IPS DF 6.9 (cell line): Measurements from ENCODE around the gene METRN.

Experiments used
- DNase-seq: peaks from one replicate; pipeline ENCODE4 v3.0.0-alpha.2; 2013; ENCODE audit warnings: low read depth, low spot score
- H3K27ac ChIP-seq: one replicate; pipeline ENCODE4 v1.5.1; 2013; ENCODE audit warnings: low read length, control low read depth
- H3K27me3 ChIP-seq: 2 replicates; pipeline ENCODE4 v1.6.1; 2013; ENCODE audit warnings: mild to moderate bottlenecking, low read length; ENCODE audit not compliant: control insufficient read depth, insufficient read depth
- H3K36me3 ChIP-seq: 2 replicates; pipeline ENCODE4 v1.6.1; 2013; ENCODE audit warnings: low read length; ENCODE audit not compliant: control insufficient read depth, insufficient read depth
- H3K4me1 ChIP-seq: 2 replicates; pipeline ENCODE4 v1.6.1; 2013; ENCODE audit warnings: low read length; ENCODE audit not compliant: control insufficient read depth, insufficient read depth
- H3K4me3 ChIP-seq: 2 replicates; pipeline ENCODE4 v1.5.1; 2013; ENCODE audit warnings: mild to moderate bottlenecking, low read length
- H3K9me3 ChIP-seq: 2 replicates; pipeline ENCODE4 v1.6.1; 2013; ENCODE audit warnings: low read length, inconsistent platforms; ENCODE audit not compliant: control insufficient read depth, insufficient read depth
- WGBS: extraction: QIAGEN DNeasy Blood & Tissue Kit; methylation state at CpG from one replicate; pipeline ENCODE4 v1.1.7; 2013; ENCODE audit warnings: mixed read lengths, missing lambda C conversion rate; ENCODE audit not compliant: insufficient read length, insufficient coverage; 5-methylcytosine and 5-hydroxymethylcytosine counted together

Gene METRN

DNA sequence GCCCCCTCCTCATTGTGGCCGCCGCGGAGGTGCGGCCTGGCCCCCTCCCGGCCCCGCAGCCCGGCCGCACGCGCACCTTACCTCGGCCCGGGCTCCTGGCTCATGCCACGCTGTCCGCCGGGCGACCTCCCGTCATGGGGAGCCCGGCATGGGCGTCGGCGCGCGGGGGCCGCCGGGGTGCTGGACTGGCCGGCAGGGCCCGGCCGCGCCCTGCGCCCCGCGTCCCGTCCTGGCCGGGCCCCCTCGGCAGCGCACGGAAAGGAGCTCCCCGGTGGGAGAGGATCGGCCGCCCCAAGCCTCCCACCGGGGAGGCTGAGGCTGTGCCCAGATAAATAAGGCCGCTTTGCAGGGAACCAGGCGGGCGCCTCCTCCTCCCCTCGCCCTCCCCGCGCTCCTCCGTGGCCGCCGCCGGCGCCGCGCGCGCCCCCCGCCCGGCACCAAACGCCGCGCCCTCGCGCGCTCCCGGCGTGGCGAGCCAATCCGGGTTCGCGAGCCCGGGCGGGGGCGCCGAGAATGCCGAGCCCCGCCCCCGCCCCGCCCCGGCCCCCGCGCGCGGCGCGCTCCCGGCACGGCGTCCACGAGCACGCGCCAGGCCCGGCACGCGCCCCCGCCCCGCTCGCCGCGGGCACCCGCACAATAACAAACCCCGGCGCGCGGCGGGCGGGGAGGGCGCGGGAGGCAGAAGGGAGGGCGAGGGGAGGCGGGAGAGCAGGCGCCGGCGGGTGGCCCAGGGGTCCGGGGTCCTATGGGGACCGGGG, 9.3 kb upstream of the METRN start, which contains the start of gene FBXL16:
Gene FBXL16 (minus strand): TSS at position 371 of the 758 bp plus-strand sequence. CDS start 8,396 bp downstream, outside the sequence.
- no peak for DNase-seq
- Histone ChIP-seq H3K9me3 (no peaks in the 10 kb centered on the region), H3K4me1 (peaks cover 6% of the 10 kb centered on the region; the same call in 1 of the 2 replicates), H3K4me3 (peak within 1 kb of the TSS; percentile 42; the same call in 1 of the 2 replicates), H3K27me3 (peaks cover 58% of the 10 kb centered on the region), H3K36me3 (no peaks in the 10 kb centered on the region), H3K27ac (no peak within 1 kb of the TSS)
- WGBS: no CpG with 5 or more reads among the region's 115 CpGs

DNA sequence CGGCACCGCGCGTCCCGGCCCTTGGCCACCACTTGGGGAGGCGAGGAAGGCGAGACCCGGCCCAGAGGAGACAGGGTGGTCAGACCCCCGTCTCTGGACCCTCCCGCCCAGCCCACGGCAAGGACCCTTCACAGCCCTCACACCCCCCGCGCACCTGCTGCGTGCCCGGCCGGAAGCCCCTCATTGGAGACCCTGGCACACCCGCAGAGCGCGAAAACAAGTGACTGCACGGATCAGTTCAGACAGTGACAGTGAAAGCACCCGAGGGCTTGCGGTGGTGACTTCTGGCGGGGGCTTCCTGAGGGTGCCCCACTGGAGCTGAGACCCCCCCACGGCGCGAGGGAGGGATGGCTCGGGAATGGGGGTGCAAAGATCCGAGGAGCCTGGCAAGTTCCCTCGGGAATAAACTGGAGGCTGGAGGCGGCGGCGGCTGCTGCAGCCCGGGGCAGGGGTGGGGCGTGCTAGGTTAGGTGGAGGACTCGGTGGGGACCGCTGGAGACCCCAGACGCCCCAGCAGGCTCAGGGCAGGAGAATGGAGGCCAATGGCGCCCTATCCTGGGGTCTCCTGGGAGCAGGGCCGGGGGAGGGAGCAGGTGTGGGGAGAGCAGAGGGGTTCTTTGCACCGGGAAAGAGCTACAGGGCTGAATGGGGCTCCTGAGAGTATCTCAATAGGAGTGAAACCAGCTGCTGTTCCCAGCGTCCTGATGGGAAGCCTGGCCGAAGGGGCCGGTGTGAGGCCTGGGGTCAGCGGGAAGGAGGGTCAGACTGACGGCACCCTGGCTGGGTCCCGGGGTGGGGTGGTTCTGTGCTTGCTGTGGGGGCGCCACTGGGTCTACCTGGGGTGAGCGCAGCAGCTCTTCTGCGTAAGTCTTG, 8.5 kb upstream of the METRN start:
- WGBS: no CpG with 5 or more reads among the region's 49 CpGs
- no peaks in the 10 kb centered on the region for H3K36me3 ChIP-seq
- H3K27ac ChIP-seq: no peak overlapping the region
- H3K9me3 ChIP-seq: no peaks in the 10 kb centered on the region
- peaks cover 6% of the 10 kb centered on the region; the same call in 1 of the 2 replicates for H3K4me1 ChIP-seq
- H3K4me3 ChIP-seq: peak overlapping the region; percentile 42; the same call in 1 of the 2 replicates
- peaks cover 53% of the 10 kb centered on the region for H3K27me3 ChIP-seq
- DNase-seq: no peak

DNA sequence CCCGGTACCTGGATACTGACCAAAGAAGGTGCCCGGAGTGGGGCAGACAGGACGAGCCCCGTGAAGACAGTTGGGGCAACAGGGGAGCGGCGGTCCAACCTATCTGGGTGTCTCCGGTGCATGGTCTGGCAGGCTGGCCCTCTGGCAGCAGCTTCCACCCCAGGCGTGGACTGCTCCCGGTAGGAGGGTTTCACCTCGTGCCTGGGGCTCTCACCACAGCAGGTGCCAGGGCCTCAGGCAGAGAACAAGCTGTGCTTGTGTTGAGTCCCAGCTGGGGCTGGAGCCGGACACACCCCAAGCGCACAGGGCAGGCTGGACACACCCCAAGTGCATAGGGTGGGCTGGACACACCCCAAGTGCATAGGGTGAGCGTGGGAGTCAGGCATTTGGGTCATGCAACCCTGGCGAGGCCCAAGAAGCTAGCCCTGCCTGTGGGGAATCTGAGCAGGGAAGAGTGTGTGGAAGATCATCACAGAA, 7.8 kb upstream of the METRN start:
- H3K27me3 ChIP-seq: peaks cover 46% of the 10 kb centered on the region
- H3K9me3 ChIP-seq: no peaks in the 10 kb centered on the region
- no peak overlapping the region; the same call in 1 of the 2 replicates for H3K4me3 ChIP-seq
- no CpG with 5 or more reads among the region's 14 CpGs for WGBS
- DNase-seq: no peak
- H3K36me3 ChIP-seq: no peaks in the 10 kb centered on the region
- H3K4me1 ChIP-seq: peaks cover 6% of the 10 kb centered on the region; the same call in 1 of the 2 replicates
- H3K27ac ChIP-seq: no peak overlapping the region

- no CpG with 5 or more reads among the region's 3 CpGs for WGBS
These were observed 6.9 kb upstream of the METRN start for GRCh38 chr16:708019-708418.

DNA sequence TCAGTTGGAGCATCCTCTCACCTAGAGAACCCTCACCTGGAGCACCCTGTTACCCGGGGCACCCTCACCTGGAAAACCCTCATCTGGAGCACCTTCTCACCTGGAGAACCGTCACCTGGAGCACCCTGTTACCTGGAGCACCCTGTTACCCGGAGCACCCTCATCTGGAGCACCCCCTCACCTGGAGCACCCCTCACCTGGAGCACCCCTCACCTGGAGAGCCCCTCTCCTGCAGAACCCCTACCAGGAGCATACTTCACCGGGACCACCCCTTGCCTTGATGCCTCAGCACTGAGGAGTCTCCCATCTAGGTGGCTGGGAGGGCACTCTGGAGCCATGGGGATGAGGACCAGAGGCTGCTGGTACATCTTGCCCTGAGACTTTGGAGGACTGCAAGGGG, 6.0 kb upstream of the METRN start:
- peaks cover 30% of the 10 kb centered on the region for H3K27me3 ChIP-seq
- peaks cover 6% of the 10 kb centered on the region; the same call in 1 of the 2 replicates for H3K4me1 ChIP-seq
- DNase-seq: no peak
- WGBS: no CpG with 5 or more reads among the region's 4 CpGs
- no peak overlapping the region for H3K27ac ChIP-seq
- H3K9me3 ChIP-seq: no peaks in the 10 kb centered on the region
- no peak overlapping the region for H3K4me3 ChIP-seq
- no peaks in the 10 kb centered on the region for H3K36me3 ChIP-seq

More at GRCh38 chr16:708019-708418, 6.9 kb upstream of the METRN start:
- Histone ChIP-seq H3K27ac (no peak overlapping the region), H3K4me1 (peaks cover 6% of the 10 kb centered on the region; the same call in 1 of the 2 replicates), H3K36me3 (no peaks in the 10 kb centered on the region), H3K9me3 (no peaks in the 10 kb centered on the region), H3K27me3 (peaks cover 38% of the 10 kb centered on the region), H3K4me3 (no peak overlapping the region)
- no peak for DNase-seq

DNA sequence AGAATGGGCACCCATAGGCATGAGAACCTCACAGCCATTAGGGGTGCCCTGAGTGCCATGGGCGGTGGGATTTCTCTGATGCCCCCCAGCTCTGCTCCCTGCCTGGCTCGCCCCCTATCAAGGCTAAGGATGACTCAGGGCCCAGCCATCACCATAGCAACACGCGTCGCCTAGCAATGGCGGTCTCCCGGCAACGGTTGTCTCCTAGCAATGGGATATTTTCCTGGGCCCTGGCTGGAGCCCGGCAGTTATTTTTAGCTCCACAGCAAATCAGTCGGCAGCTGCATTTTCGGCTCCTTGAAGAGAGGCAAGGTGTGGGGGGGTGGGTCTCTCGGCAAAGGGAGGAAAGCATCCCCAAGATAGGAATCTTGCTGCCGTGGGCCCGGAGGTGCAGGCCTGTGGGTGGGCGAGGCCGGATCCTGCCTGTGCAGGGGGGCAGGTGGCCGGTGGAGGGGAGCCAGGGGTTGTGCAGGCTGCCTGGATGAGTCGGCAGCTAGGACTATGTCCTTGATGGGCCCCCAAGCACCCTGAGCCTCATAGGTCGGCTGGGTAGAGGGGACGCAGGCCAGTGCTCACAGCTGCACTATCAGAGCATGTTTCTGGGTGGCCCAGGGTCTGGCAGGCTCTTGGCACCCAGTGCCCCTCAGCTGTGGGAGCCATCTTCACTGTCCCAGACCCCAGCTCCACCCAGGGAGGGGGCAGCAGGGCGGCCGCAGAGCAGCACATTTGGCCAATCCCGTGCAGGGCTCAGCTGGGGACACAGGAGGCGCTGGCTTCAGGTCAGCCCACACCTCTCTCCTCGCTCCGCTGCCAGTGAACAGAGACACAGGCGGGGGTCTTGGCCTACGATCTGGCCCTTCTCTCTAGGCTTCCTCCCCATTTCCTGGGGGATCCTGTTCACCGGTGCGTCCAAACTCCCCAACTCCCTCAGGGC, 5.1 kb upstream of the METRN start:
- H3K4me1 ChIP-seq: peaks cover 6% of the 10 kb centered on the region; the same call in 1 of the 2 replicates
- H3K4me3 ChIP-seq: no peak overlapping the region
- WGBS: no CpG with 5 or more reads among the region's 30 CpGs
- no peaks in the 10 kb centered on the region for H3K9me3 ChIP-seq
- DNase-seq: no peak
- H3K27me3 ChIP-seq: peaks cover 21% of the 10 kb centered on the region
- H3K27ac ChIP-seq: no peak overlapping the region
- H3K36me3 ChIP-seq: no peaks in the 10 kb centered on the region; the same call in 1 of the 2 replicates

DNA sequence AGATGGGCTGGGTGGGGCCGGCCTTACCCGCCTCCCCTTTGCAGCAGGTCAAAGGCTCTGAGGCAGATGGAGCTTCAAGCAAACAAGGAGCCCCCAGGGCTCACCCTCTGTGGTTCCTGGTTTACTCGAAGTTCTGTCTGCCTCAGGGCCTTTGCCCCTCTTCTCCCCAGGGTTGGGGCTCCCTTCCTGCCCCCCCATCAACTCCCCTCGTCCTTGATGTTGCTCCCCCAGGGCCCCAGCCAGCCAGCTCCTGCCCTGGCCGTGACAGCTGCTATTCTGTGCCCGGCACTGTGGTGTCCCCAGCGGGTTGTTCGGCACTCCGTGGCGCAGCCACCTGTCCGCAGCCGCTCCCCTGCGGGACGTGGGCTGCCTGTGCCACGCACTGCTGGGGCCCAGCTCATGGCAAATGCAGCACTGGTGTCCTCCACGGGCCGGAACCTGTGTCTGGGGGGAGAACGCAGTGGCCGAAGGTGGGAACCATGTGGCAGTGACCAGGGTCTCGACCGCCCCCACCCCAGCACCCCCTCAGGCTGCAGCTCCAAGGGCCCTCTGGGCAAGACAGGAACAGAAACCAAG, 4.3 kb upstream of the METRN start:
- peaks cover 6% of the 10 kb centered on the region; the same call in 1 of the 2 replicates for H3K4me1 ChIP-seq
- WGBS: no CpG with 5 or more reads among the region's 21 CpGs
- H3K9me3 ChIP-seq: no peaks in the 10 kb centered on the region
- peaks cover 19% of the 10 kb centered on the region for H3K27me3 ChIP-seq
- no peak overlapping the region for H3K4me3 ChIP-seq
- no peak overlapping the region for H3K27ac ChIP-seq
- DNase-seq: no peak
- no peaks in the 10 kb centered on the region; the same call in 1 of the 2 replicates for H3K36me3 ChIP-seq

DNA sequence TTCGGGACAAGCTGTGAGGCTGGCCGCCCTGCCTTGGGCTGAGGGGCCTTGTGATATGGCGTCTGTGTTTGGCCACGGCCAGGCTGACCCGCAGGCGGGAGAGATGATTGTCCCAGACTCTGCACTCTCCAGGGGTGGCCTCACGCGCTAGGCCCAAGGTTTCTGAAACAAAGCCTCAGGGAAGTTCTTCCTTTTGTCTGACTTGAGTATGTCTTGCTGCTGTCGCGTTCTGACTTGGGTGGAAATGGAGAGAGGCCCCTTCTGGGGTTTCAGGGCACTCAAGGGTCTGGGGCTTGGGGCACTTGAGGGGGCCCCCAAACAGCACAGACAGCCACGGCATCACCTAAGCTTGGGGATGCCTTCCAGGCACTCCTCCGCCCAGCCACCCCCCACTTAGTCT, 3.8 kb upstream of the METRN start:
- DNase-seq: no peak
- H3K4me1 ChIP-seq: peaks cover 10% of the 10 kb centered on the region
- no peak overlapping the region for H3K27ac ChIP-seq
- H3K27me3 ChIP-seq: peaks cover 21% of the 10 kb centered on the region
- no peaks in the 10 kb centered on the region; the same call in 1 of the 2 replicates for H3K36me3 ChIP-seq
- no peak overlapping the region for H3K4me3 ChIP-seq
- H3K9me3 ChIP-seq: no peaks in the 10 kb centered on the region
- no CpG with 5 or more reads among the region's 12 CpGs for WGBS

DNA sequence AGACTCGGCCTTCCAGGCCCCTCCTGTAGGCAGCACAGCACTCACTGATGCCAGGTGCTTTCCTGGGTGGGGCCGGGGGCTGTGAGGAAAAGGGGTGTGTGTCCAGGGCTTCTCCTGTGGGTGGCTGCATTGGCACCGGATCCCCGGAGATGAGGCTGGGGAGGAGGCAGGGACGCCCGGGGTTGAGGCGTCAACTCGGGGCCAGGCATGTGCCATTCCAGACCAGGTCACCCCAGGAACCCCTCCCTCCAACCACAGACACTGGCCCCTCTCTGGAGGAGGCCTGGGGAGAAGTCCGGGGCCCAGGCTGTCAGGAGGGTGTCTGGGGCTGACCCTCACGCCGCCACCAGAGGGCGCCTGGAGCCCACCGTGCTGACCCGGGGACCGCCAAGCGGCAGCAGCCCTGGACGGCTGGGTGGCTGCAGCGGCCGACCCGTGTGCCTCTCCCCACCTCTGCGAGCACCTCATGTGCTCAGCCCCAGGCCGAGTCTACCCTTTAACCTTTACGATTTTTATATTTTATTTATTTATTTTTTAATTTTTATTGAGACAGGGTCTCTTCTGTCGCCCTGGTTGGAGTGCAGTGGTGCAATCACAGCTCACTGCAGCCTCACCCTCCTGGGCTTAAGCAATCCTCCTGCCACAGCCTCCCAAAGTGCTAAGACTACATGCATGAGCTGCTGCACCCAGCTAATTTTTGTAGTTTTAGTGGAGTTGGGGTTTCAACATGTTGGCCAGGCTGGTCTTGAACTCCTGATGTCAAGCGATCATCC, 3.2 kb upstream of the METRN start:
- H3K9me3 ChIP-seq: no peaks in the 10 kb centered on the region
- WGBS: no CpG with 5 or more reads among the region's 25 CpGs
- H3K27ac ChIP-seq: no peak overlapping the region
- H3K4me3 ChIP-seq: no peak overlapping the region
- no peak for DNase-seq
- H3K36me3 ChIP-seq: no peaks in the 10 kb centered on the region; the same call in 1 of the 2 replicates
- peaks cover 19% of the 10 kb centered on the region for H3K27me3 ChIP-seq
- H3K4me1 ChIP-seq: peaks cover 11% of the 10 kb centered on the region
